GM19468 (cell line): Measurements from ENCODE around the gene XKRX.

Experiments used
- ATAC-seq: cut with Tn5 transposase; IDR thresholded peaks from one replicate; pipeline ENCODE4 v1.9.1; 2021; ENCODE audit warnings: mild to moderate bottlenecking, moderate library complexity, moderate number of reproducible peaks; ENCODE audit not compliant: unreplicated experiment; ENCODE audit errors: extremely low read depth

XKRX gene

DNA sequence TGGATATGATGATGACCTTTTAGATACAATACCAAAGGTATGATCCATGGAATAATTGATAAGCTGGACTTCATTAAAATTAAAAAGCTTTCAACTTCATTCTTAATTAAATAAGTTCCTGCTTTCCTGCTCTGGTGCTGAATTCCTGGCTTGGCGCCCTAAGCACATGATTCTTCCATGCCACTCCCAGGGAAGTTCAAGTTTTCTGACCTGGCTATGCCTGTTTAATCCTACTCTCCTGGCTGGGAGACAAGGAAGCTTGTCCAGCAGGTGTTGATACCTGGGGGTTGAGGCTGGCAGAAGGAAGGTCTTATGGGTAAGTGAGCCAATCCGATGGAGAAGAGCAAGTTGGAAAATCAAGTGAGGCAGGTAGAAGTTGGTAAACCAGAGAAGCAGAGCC lies 24.3 kb downstream of the XKRX start:
- ATAC-seq: no peak

DNA sequence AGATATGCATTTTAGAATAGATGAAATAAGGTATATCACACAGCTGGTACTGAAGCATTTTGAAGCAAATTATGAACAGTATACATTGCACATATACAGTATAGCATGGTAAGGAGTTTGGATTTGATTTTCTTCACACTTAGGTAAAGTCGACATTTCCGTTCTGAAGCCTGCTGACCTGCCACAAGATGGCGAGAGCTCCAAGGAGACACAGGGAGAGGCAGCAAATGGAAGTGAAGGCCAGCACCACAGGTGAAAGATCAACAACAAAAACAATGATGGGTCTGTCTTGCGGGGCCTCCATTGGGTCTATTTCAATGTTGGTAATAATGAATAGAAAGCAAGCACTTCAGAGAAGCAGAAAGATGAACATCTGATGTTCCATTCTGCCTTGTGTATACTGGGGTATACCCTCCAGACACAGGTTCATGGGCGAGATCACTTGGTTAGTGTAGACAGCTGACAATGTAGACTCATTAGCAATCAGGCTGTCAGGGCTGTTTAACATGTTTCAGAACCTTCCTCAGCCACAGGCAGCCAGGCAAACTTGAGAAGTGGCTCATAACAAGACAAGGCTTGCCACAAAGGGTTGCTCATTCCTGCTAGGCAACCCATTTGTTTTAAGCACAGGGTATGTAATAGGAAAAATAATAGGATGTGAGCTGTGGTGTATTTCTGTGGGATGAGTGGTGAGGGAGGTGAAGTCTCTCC lies 33.2 kb downstream of the XKRX start:
- ATAC-seq: no peak

GRCh38 chrX:100883654-100884053 lies 45.1 kb downstream of the XKRX start:
- no peak for ATAC-seq

- no peak for ATAC-seq
Measured at GRCh38 chrX:100880368-100880767, 48.3 kb downstream of the XKRX start.

GRCh38 chrX:100874325-100874724 lies 54.4 kb downstream of the XKRX start, which contains the start of gene NOX1:
NOX1 (minus strand) TSS chrX:100874359; CDS start chrX:100874139, 220 bp downstream.
- ATAC-seq: no peak

GRCh38 chrX:100871594-100872560 lies 56.8 kb downstream of the XKRX start:
- ATAC-seq: no peak

DNA sequence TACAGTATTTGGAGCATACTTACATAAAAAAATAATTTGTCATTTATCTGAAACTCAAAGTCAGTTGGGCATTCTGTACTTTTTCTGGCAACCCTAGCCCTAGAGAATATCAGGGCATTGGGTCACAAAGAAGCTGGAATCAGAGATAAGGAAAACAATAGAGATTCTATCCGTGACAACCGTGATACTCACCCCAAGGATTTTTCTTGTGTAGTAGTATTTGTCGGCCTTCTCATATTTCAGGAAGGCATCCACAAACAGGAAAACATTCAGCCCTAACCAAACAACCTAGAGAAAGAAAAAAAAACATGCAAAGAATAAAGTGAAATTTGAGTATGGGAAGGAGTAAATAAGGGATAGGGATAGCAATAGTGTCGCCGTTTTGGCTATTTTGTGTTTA lies 58.2 kb downstream of the XKRX start:
- no peak for ATAC-seq

DNA sequence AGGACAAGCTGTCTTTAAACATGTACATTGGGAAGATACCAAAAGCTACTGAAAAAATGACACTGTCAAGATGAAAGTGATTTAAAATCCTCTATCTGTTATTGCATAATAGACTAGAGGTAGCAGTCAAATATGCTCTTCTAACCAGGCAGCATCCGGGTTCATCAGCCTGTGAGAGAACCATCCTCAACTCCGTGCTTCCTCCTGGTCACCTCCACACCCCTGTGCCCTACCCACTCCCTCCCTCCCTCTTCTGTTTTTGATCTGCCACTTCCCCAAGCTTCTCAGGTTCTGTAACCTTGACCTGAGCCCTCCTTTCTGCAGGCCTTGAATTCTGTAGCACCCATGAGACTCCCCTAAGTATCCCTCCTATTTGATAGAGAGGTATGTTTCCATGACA lies 60.4 kb downstream of the XKRX start:
- no peak for ATAC-seq

DNA sequence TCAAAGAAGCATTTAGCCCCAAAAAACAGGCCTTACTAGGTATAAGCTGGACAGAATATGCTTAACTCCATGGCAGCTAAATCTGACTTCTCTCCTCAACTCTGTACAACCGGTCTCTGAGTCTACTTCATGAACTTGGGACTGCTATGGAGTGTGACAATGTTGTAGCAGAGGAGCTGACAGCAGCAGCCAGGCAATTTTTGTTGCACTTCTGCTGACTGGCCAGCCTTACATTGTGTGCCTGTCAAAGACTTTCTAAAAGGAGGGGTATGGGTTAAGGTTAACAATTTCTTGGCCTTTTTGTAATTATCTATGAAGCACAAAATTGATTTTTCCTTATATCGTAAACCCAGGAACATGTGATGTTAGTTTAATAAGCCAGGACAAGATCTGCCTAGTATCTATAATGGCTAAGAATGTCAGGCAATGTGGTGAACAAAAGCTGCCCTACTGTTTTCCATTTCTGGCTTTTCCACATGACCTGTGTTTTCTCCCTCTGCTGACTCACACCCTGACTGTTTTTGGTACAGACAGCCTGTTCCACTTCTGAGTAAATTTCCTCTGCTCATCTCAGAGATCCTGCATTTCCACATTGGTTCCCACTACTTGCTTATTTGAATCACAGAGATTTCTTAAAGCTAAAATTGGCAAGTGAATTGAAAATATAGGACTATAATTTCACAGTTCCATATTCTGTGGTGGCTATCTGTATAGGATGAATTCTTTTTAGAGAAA lies 63.9 kb downstream of the XKRX start:
- no peak for ATAC-seq
